ENCODE data around the gene ADAMTS3.

ADAMTS3 gene

GRCh38 chr4:72295966-72296557, 273.0 kb downstream of the ADAMTS3 start:
- TF ChIP-seq CTCF (IDR thresholded peaks at IDR 0.05; ENCODE audit: borderline replicate concordance, insufficient read depth, low read depth, low read length) = peak; percentile 21; the same call in 1 of the 2 replicates
- no peak overlapping the region for H3K4me3 ChIP-seq (ENCODE audit: low read depth, low read length)

GRCh38 chr4:72290737-72291136, 278.3 kb downstream of the ADAMTS3 start:
- TF ChIP-seq CTCF (IDR thresholded peaks at IDR 0.05; ENCODE audit: borderline replicate concordance, insufficient read depth, low read depth, low read length) = no peak
- no peak overlapping the region for H3K4me3 ChIP-seq (ENCODE audit: low read depth, low read length)

- TF ChIP-seq CTCF (IDR thresholded peaks at IDR 0.05; ENCODE audit: borderline replicate concordance, insufficient read depth, low read depth, low read length) = no peak
Measured at GRCh38 chr4:72286910-72287309, 282.1 kb downstream of the ADAMTS3 start.

GRCh38 chr4:72286185-72286584, 282.8 kb downstream of the ADAMTS3 start:
- no peak for TF ChIP-seq CTCF (IDR thresholded peaks at IDR 0.05; ENCODE audit: borderline replicate concordance, insufficient read depth, low read depth, low read length)
- H3K4me3 ChIP-seq (ENCODE audit: low read depth, low read length) = no peak overlapping the region

More at GRCh38 chr4:72286910-72287309, 282.1 kb downstream of the ADAMTS3 start:
- H3K4me3 ChIP-seq (ENCODE audit: low read depth, low read length) = no peak overlapping the region

GRCh38 chr4:72283357-72283756, 285.7 kb downstream of the ADAMTS3 start:
- no peak overlapping the region for H3K4me3 ChIP-seq (ENCODE audit: low read depth, low read length)

GRCh38 chr4:72280252-72280651, 288.8 kb downstream of the ADAMTS3 start:
- TF ChIP-seq CTCF (IDR thresholded peaks at IDR 0.05; ENCODE audit: borderline replicate concordance, insufficient read depth, low read depth, low read length) = no peak
- no peak overlapping the region for H3K4me3 ChIP-seq (ENCODE audit: low read depth, low read length)

More at GRCh38 chr4:72283357-72283756, 285.7 kb downstream of the ADAMTS3 start:
- TF ChIP-seq CTCF (IDR thresholded peaks at IDR 0.05; ENCODE audit: borderline replicate concordance, insufficient read depth, low read depth, low read length) = no peak

- H3K4me3 ChIP-seq (ENCODE audit: low read depth, low read length) = no peak overlapping the region
- TF ChIP-seq CTCF (IDR thresholded peaks at IDR 0.05; ENCODE audit: borderline replicate concordance, insufficient read depth, low read depth, low read length) = no peak
Measured at GRCh38 chr4:72275381-72275780, 293.6 kb downstream of the ADAMTS3 start.
